Measurements from ENCODE around the gene BCR. TPM values are rescaled to one million over a fixed set of nuclear protein-coding genes. Genes with fewer than 3 reads are reported as not detected.

BCR gene
- total RNA-seq, 1 donor from 2014 or later, result 32.0 TPM

- intact Hi-C loops (cut with micrococcal nuclease), result no loop called here
- Mint-ChIP-seq H3K36me3 (ENCODE audit: low read depth) (no peaks in the 10 kb centered on the region), H3K4me1 (ENCODE audit: low read depth) (no peaks in the 10 kb centered on the region), H3K4me3 (ENCODE audit: low read depth) (no peak overlapping the region), H3K9me3 (no peaks in the 10 kb centered on the region), H3K27ac (no peak overlapping the region), H3K27me3 (ENCODE audit: low read depth) (peaks cover 5% of the 10 kb centered on the region)
- DNase-seq (ENCODE audit: low spot score), result no peak
These were observed 25.2 kb upstream of the BCR start for GRCh38 chr22:23155143-23155542.

GRCh38 chr22:23155831-23156230, 24.5 kb upstream of the BCR start:
- no peak for DNase-seq (ENCODE audit: low spot score)
- Mint-ChIP-seq H3K9me3 (no peaks in the 10 kb centered on the region), H3K36me3 (ENCODE audit: low read depth) (no peaks in the 10 kb centered on the region), H3K27ac (no peak overlapping the region), H3K4me1 (ENCODE audit: low read depth) (no peaks in the 10 kb centered on the region), H3K27me3 (ENCODE audit: low read depth) (peaks cover 5% of the 10 kb centered on the region), H3K4me3 (ENCODE audit: low read depth) (no peak overlapping the region)
- intact Hi-C loops (cut with micrococcal nuclease), result no loop called here

GRCh38 chr22:23156286-23156685, 24.0 kb upstream of the BCR start:
- H3K9me3 Mint-ChIP-seq, result no peaks in the 10 kb centered on the region
- H3K4me1 Mint-ChIP-seq (ENCODE audit: low read depth), result no peaks in the 10 kb centered on the region
- no peak overlapping the region for H3K4me3 Mint-ChIP-seq (ENCODE audit: low read depth)
- no peak for DNase-seq (ENCODE audit: low spot score)
- intact Hi-C loops (cut with micrococcal nuclease), result no loop called here
- H3K27me3 Mint-ChIP-seq (ENCODE audit: low read depth), result peaks cover 5% of the 10 kb centered on the region
- H3K27ac Mint-ChIP-seq, result no peak overlapping the region
- no peaks in the 10 kb centered on the region for H3K36me3 Mint-ChIP-seq (ENCODE audit: low read depth)

GRCh38 chr22:23157560-23158515, 22.5 kb upstream of the BCR start:
- H3K36me3 Mint-ChIP-seq (ENCODE audit: low read depth), result no peaks in the 10 kb centered on the region
- intact Hi-C loops (cut with micrococcal nuclease), result no loop called here
- peaks cover 5% of the 10 kb centered on the region for H3K27me3 Mint-ChIP-seq (ENCODE audit: low read depth)
- no peaks in the 10 kb centered on the region for H3K9me3 Mint-ChIP-seq
- no peak overlapping the region for H3K4me3 Mint-ChIP-seq (ENCODE audit: low read depth)
- H3K4me1 Mint-ChIP-seq (ENCODE audit: low read depth), result no peaks in the 10 kb centered on the region
- no peak overlapping the region for H3K27ac Mint-ChIP-seq
- no peak for DNase-seq (ENCODE audit: low spot score)

- no peaks in the 10 kb centered on the region for H3K36me3 Mint-ChIP-seq (ENCODE audit: low read depth)
- H3K27me3 Mint-ChIP-seq (ENCODE audit: low read depth), result peaks cover 5% of the 10 kb centered on the region
- intact Hi-C loops (cut with micrococcal nuclease), result no loop called here
- no peak for DNase-seq (ENCODE audit: low spot score)
- no peak overlapping the region for H3K4me3 Mint-ChIP-seq (ENCODE audit: low read depth)
- no peak overlapping the region for H3K27ac Mint-ChIP-seq
- H3K9me3 Mint-ChIP-seq, result no peaks in the 10 kb centered on the region
- no peaks in the 10 kb centered on the region for H3K4me1 Mint-ChIP-seq (ENCODE audit: low read depth)
These were observed 21.6 kb upstream of the BCR start for GRCh38 chr22:23158516-23159290.

- intact Hi-C loops (cut with micrococcal nuclease), result no loop called here
- no peak overlapping the region for H3K4me3 Mint-ChIP-seq (ENCODE audit: low read depth)
- no peaks in the 10 kb centered on the region for H3K4me1 Mint-ChIP-seq (ENCODE audit: low read depth)
- H3K36me3 Mint-ChIP-seq (ENCODE audit: low read depth), result no peaks in the 10 kb centered on the region
- peaks cover 5% of the 10 kb centered on the region for H3K27me3 Mint-ChIP-seq (ENCODE audit: low read depth)
- no peak overlapping the region for H3K27ac Mint-ChIP-seq
- H3K9me3 Mint-ChIP-seq, result no peaks in the 10 kb centered on the region
- DNase-seq (ENCODE audit: low spot score), result no peak
These were observed 21.0 kb upstream of the BCR start for GRCh38 chr22:23159291-23159630.

GRCh38 chr22:23161029-23161428, 19.3 kb upstream of the BCR start:
- Mint-ChIP-seq H3K4me3 (ENCODE audit: low read depth) (no peak overlapping the region), H3K27me3 (ENCODE audit: low read depth) (no peaks in the 10 kb centered on the region), H3K4me1 (ENCODE audit: low read depth) (no peaks in the 10 kb centered on the region), H3K27ac (no peak overlapping the region), H3K9me3 (no peaks in the 10 kb centered on the region), H3K36me3 (ENCODE audit: low read depth) (no peaks in the 10 kb centered on the region)
- no peak for DNase-seq (ENCODE audit: low spot score)
- intact Hi-C loops (cut with micrococcal nuclease), result no loop called here

GRCh38 chr22:23161574-23161973, 18.7 kb upstream of the BCR start:
- no peak for DNase-seq (ENCODE audit: low spot score)
- Mint-ChIP-seq H3K27me3 (ENCODE audit: low read depth) (no peaks in the 10 kb centered on the region), H3K27ac (no peak overlapping the region), H3K9me3 (no peaks in the 10 kb centered on the region), H3K36me3 (ENCODE audit: low read depth) (no peaks in the 10 kb centered on the region), H3K4me3 (ENCODE audit: low read depth) (no peak overlapping the region), H3K4me1 (ENCODE audit: low read depth) (no peaks in the 10 kb centered on the region)
- intact Hi-C loops (cut with micrococcal nuclease), result no loop called here

GRCh38 chr22:23163665-23164064, 16.6 kb upstream of the BCR start:
- Mint-ChIP-seq H3K27me3 (ENCODE audit: low read depth) (no peaks in the 10 kb centered on the region), H3K4me3 (ENCODE audit: low read depth) (no peak overlapping the region), H3K9me3 (no peaks in the 10 kb centered on the region), H3K4me1 (ENCODE audit: low read depth) (no peaks in the 10 kb centered on the region), H3K36me3 (ENCODE audit: low read depth) (no peaks in the 10 kb centered on the region), H3K27ac (no peak overlapping the region)
- intact Hi-C loops (cut with micrococcal nuclease), result no loop called here
- no peak for DNase-seq (ENCODE audit: low spot score)

- Mint-ChIP-seq H3K4me3 (ENCODE audit: low read depth) (no peak overlapping the region), H3K27ac (no peak overlapping the region), H3K9me3 (no peaks in the 10 kb centered on the region), H3K4me1 (ENCODE audit: low read depth) (no peaks in the 10 kb centered on the region), H3K27me3 (ENCODE audit: low read depth) (no peaks in the 10 kb centered on the region), H3K36me3 (ENCODE audit: low read depth) (no peaks in the 10 kb centered on the region)
- no peak for DNase-seq (ENCODE audit: low spot score)
- intact Hi-C loops (cut with micrococcal nuclease), result no loop called here
These were observed 16.2 kb upstream of the BCR start for GRCh38 chr22:23164091-23164490.

GRCh38 chr22:23166042-23166831, 14.1 kb upstream of the BCR start:
- Mint-ChIP-seq H3K27ac (no peak overlapping the region), H3K27me3 (ENCODE audit: low read depth) (no peaks in the 10 kb centered on the region), H3K4me1 (ENCODE audit: low read depth) (no peaks in the 10 kb centered on the region), H3K9me3 (no peaks in the 10 kb centered on the region), H3K36me3 (ENCODE audit: low read depth) (no peaks in the 10 kb centered on the region), H3K4me3 (ENCODE audit: low read depth) (no peak overlapping the region)
- intact Hi-C loops (cut with micrococcal nuclease), result no loop called here
- no peak for DNase-seq (ENCODE audit: low spot score)

- no peaks in the 10 kb centered on the region for H3K4me1 Mint-ChIP-seq (ENCODE audit: low read depth)
- H3K27ac Mint-ChIP-seq, result no peak overlapping the region
- no peaks in the 10 kb centered on the region for H3K36me3 Mint-ChIP-seq (ENCODE audit: low read depth)
- H3K4me3 Mint-ChIP-seq (ENCODE audit: low read depth), result no peak overlapping the region
- H3K27me3 Mint-ChIP-seq (ENCODE audit: low read depth), result no peaks in the 10 kb centered on the region
- no peak for DNase-seq (ENCODE audit: low spot score)
- intact Hi-C loops (cut with micrococcal nuclease), result no loop called here
- H3K9me3 Mint-ChIP-seq, result no peaks in the 10 kb centered on the region
These were observed 13.3 kb upstream of the BCR start for GRCh38 chr22:23166841-23167616.
